GM12878 (cell line): ENCODE measurements around the gene CCDC27. TPM values are rescaled to one million over a fixed set of nuclear protein-coding genes. Genes with fewer than 3 reads are reported as not detected.

Experiments
- ATF7 ChIP-seq: fragments of 450-650 bp; IDR thresholded peaks from 2 replicates; pipeline ENCODE4 v1.6.1; 2016; ENCODE audit warnings: low read depth, mild to moderate bottlenecking
- CTCF ChIP-seq, 3 experiments: IDR thresholded peaks in 2 of 3; conservative IDR thresholded peaks in 1 of 3; 2 replicates each; pipeline ENCODE4 v1.5.1; 2011; ENCODE audit warnings: low read depth in 3 of 3, low read length in 3 of 3, mild to moderate bottlenecking in 3 of 3, control low read depth in 2 of 3, moderate library complexity in 2 of 3, inconsistent platforms in 1 of 3, mixed read lengths in 1 of 3; ENCODE audit not compliant: control insufficient read depth in 2 of 3, insufficient read depth in 1 of 3; ENCODE audit errors: extremely low read depth in 1 of 3
- FOXK2 ChIP-seq: fragments of 450-650 bp; IDR thresholded peaks from 2 replicates; pipeline ENCODE4 v1.6.1; 2017; ENCODE audit warnings: mild to moderate bottlenecking, moderate library complexity
- HDAC2 ChIP-seq: fragments of 200-600 bp; sonication (generic); IDR thresholded peaks from 2 replicates; pipeline ENCODE4 v1.6.1; 2017
- MLLT1 ChIP-seq: fragments of 450-650 bp; IDR thresholded peaks from 2 replicates; pipeline ENCODE4 v1.6.1; 2016; ENCODE audit warnings: mild to moderate bottlenecking
- RCOR1 ChIP-seq: conservative IDR thresholded peaks from 2 replicates; pipeline ENCODE4 v1.6.1; 2012; ENCODE audit warnings: low read depth, low read length, improper control_type of control experiment
- SMAD1 ChIP-seq: fragments of 450-650 bp; IDR thresholded peaks from 2 replicates; pipeline ENCODE4 v1.6.1; 2018; ENCODE audit warnings: mild to moderate bottlenecking, low read depth; ENCODE audit not compliant: partially characterized antibody
- ZBTB33 ChIP-seq: fragments of 450-650 bp; IDR thresholded peaks from 2 replicates; pipeline ENCODE4 v1.6.1; 2017; ENCODE audit warnings: mild to moderate bottlenecking
- ZNF217 ChIP-seq: fragments of 450-650 bp; IDR thresholded peaks from 2 replicates; pipeline ENCODE4 v1.6.1; 2017; ENCODE audit warnings: antibody characterized with exemption, mild to moderate bottlenecking
- polyA plus RNA-seq, 11 experiments: library from polyadenylated mRNA; depleted of rRNA in 4 of 11; unstranded in 6 of 11; stranded (reverse) in 5 of 11; fragments of >200 nt; fragmentation: Nextera tagmentation in 4 of 11; fragmentation: Illumina TruSeq in 1 of 11; extraction: Ambion mirVana in 4 of 11; extraction: Trizol in 1 of 11; gene quantifications; 1 replicate in 1 of 11; 2 replicates in 10 of 11; pipeline versions ENCODE4 v1.2.1 to v1.2.3, GENCODE V29; 2011 to 2016; ENCODE audit warnings: inconsistent platforms in 2 of 11, missing spikeins in 2 of 11, low read depth in 1 of 11
- total RNA-seq, 4 experiments: library from RNA; depleted of rRNA in 3 of 4; stranded (reverse); fragments of >200 nt in 3 of 4; fragmentation: Illumina TruSeq in 1 of 4; extraction: Trizol in 1 of 4; gene quantifications; 2 replicates each; pipeline versions ENCODE4 v1.2.1 to v1.2.3, GENCODE V29; 2013 to 2021

Gene CCDC27
- total and polyA plus RNA-seq, 10 of the 15 experiments (the other 5 are each of a cell fraction or from before 2014, with no cell fraction given), result 0.05 TPM; not detected in 9

GRCh38 chr1:3777647-3778589 lies 25.7 kb downstream of the CCDC27 start (continued):
- TF ChIP-seq ATF7 (no peak), FOXK2 (no peak), ZNF217 (no peak), CTCF (IDR thresholded peaks at IDR 0.05 in 2 of 3, conservative IDR thresholded peaks at IDR 0.05 in 1 of 3; ENCODE audit: control insufficient read depth in 2 of 3, extremely low read depth in 1 of 3, insufficient read depth in 1 of 3, low read depth in 3 of 3, low read length in 3 of 3) (no peak), ZBTB33 (no peak), MLLT1 (no peak), HDAC2 (no peak), SMAD1 (no peak), RCOR1 (no peak)
